Retinal pigment epithelial cell (primary cell): ENCODE data around the gene CALHM6.

Experiments used
- DNase-seq: peaks from one replicate; pipeline ENCODE4 v3.0.0-alpha.2; 2010; ENCODE audit warnings: low read depth
- H3K4me3 ChIP-seq: 2 replicates; pipeline ENCODE4 v1.5.1; 2011; ENCODE audit warnings: mild to moderate bottlenecking, low read length, control low read depth, moderate library complexity
- TF ChIP-seq, protein P1 (sequence below): conservative IDR thresholded peaks from 2 replicates; pipeline ENCODE4 v1.5.1; 2011; ENCODE audit warnings: low read depth, low read length, control low read depth, inconsistent platforms

The CALHM6 gene

DNA sequence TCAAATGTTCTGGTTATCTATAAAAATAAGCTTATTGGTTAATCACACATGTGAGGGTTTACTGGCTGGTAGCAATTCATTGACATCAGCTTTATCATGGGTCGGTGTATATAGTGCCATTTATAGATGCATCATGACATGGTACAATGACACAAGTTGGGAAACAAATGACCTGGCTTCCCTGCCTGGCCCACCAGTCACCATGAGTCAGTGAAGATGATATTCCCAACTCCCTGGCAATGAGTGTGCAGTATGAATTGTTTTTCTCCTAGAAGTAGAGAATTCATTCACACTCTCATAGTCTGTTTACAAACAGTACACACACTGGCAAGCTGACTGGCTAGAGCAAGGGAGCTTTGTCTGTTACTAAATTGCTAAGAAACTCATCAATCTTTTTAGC, 37.2 kb upstream of the CALHM6 start:
- H3K4me3 ChIP-seq, result no peak overlapping the region
- no peak for DNase-seq
- TF ChIP-seq, protein P1, sequence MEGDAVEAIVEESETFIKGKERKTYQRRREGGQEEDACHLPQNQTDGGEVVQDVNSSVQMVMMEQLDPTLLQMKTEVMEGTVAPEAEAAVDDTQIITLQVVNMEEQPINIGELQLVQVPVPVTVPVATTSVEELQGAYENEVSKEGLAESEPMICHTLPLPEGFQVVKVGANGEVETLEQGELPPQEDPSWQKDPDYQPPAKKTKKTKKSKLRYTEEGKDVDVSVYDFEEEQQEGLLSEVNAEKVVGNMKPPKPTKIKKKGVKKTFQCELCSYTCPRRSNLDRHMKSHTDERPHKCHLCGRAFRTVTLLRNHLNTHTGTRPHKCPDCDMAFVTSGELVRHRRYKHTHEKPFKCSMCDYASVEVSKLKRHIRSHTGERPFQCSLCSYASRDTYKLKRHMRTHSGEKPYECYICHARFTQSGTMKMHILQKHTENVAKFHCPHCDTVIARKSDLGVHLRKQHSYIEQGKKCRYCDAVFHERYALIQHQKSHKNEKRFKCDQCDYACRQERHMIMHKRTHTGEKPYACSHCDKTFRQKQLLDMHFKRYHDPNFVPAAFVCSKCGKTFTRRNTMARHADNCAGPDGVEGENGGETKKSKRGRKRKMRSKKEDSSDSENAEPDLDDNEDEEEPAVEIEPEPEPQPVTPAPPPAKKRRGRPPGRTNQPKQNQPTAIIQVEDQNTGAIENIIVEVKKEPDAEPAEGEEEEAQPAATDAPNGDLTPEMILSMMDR, result no peak

DNA sequence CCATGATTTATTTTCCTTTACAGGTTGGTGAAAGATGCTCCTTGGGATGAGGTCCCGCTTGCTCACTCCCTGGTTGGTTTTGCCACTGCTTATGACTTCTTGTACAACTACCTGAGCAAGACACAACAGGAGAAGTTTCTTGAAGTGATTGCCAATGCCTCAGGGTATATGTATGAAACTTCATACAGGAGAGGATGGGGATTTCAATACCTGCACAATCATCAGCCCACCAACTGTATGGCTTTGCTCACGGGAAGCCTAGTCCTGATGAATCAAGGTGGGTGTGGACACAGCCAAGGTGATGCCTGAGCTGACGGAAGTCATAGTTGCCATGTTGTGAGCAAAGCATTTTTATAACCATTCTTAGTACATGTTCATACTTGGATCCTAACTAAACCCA, 34.6 kb upstream of the CALHM6 start:
- TF ChIP-seq, protein P1, result no peak
- H3K4me3 ChIP-seq, result no peak overlapping the region
- no peak for DNase-seq

DNA sequence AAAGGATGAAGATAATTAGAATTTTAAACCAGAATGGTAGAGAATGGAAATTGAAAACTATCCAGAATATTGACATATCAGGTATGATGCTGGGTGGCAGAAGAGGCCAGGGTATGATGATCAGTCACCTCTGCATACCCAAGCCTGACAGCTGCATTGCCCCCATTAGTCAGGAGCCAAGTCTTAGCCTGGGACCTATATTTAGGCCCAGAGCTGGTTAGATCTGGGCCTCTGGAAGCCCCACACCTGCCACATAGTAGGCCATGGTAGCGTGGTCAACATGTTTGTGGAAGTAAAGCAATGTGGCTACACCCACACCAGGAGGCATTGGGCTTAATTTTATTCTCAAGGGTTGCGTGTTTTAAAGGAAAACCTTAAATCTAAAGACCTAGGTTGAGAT, 32.1 kb upstream of the CALHM6 start:
- TF ChIP-seq, protein P1, result no peak
- no peak overlapping the region for H3K4me3 ChIP-seq
- DNase-seq, result no peak

DNA sequence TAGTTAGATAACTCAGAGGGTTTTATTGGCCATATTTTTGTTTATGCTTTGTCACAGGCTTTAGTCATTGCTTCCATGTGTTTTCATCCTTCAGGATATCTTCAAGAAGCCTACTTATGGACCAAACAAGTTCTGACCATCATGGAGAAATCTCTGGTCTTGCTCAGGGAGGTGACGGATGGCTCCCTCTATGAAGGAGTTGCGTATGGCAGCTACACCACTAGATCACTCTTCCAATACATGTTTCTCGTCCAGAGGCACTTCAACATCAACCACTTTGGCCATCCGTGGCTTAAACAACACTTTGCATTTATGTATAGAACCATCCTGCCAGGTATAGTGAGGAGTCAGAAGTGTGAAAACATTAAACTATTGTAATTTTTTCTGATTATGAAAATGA, 30.3 kb upstream of the CALHM6 start:
- TF ChIP-seq, protein P1, result no peak
- no peak for DNase-seq

DNA sequence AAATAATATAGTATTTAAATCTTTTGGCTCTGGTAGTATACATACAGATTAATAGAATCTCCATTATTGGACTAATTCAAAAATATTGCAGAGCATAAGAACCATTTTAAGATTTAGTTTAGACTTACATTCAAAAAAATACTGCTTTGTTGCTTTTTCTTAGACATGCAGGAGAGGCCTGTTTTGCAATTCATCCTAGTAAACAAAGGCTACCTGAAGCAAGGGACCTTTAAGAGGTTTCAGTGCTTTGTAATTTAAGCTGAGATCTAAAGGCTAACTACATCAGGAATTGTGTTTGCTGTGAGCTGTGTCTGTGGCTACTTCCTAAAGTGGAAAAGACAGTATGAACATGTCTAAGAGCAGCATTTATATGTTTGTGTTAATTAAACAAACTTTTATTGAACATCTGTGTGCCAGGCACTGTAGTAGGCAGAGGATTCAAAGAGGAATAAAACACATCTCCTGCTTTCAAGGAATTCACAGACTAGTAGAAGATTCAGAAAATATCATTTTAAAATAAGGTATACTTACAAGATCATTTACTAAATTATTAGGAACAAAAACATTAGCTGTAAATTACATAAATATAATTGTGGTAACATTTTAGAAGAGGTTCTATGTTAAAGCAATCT, 29.1 kb upstream of the CALHM6 start:
- H3K4me3 ChIP-seq, result no peak overlapping the region
- DNase-seq, result no peak
- TF ChIP-seq, protein P1, result no peak

More for the DNA sequence above, 30.3 kb upstream of the CALHM6 start:
- no peak overlapping the region for H3K4me3 ChIP-seq

DNA sequence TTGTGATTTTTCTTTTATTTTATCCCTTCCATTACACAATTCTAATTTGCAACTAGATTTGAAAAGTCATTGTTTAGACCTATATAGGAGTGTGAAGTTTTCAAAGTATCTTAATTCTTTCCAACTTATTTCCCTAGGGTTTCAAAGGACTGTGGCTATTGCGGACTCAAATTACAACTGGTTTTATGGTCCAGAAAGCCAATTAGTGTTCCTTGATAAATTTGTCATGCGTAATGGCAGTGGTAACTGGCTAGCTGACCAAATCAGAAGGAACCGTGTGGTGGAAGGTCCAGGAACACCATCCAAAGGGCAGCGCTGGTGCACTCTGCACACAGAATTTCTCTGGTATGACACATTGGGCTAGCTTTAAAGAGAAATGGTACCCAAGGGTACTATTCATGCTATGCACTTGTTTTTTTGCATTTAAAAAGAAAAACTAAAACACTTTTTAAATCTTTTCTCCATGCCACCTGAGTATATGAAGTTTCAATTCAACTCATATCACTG, 27.9 kb upstream of the CALHM6 start:
- DNase-seq, result no peak
- TF ChIP-seq, protein P1, result no peak
- H3K4me3 ChIP-seq, result no peak overlapping the region

DNA sequence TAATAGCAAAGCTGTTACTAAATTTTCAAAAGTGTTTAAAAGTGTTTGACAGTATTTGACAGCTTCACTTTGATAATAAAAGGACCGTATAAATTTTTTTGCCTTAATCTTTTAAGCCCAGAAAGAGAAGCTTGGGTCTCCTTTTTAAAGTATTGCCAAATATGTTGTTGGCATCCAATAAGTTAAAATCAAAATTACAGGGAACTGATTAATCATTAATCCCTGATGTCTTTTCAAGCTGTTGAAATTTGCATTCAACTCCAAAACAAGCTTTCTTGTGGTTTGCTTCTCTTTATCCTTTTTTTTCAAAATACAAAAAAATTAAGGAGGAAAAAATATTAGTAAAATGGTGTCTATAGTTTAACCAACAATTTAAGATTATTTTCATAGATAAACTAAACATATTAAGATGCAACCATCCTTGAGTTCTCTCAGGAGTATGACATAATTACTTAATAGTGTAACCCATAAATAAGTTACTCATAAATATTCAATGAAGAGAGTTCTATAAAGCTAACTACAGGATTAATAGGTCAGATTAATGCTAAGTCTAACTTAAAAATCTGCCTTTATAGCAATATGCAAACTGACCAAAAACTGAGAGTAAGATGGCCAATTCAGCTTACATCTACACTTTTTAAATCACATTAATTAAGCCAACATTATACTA, 27.0 kb upstream of the CALHM6 start:
- TF ChIP-seq, protein P1, result no peak
- no peak overlapping the region for H3K4me3 ChIP-seq
- DNase-seq, result no peak
